ENCODE data around the gene RFTN1. TPM values are rescaled to one million over a fixed set of nuclear protein-coding genes. Genes with fewer than 3 reads are reported as not detected.

The RFTN1 gene, protein sequence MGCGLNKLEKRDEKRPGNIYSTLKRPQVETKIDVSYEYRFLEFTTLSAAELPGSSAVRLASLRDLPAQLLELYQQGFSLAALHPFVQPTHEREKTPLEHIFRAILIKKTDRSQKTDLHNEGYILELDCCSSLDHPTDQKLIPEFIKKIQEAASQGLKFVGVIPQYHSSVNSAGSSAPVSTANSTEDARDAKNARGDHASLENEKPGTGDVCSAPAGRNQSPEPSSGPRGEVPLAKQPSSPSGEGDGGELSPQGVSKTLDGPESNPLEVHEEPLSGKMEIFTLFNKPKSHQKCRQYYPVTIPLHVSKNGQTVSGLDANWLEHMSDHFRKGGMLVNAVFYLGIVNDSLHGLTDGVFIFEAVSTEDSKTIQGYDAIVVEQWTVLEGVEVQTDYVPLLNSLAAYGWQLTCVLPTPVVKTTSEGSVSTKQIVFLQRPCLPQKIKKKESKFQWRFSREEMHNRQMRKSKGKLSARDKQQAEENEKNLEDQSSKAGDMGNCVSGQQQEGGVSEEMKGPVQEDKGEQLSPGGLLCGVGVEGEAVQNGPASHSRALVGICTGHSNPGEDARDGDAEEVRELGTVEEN
- 10 to 100 TPM; 11.2 to 39.5 (median 25.6) TPM for total RNA-seq

DNA sequence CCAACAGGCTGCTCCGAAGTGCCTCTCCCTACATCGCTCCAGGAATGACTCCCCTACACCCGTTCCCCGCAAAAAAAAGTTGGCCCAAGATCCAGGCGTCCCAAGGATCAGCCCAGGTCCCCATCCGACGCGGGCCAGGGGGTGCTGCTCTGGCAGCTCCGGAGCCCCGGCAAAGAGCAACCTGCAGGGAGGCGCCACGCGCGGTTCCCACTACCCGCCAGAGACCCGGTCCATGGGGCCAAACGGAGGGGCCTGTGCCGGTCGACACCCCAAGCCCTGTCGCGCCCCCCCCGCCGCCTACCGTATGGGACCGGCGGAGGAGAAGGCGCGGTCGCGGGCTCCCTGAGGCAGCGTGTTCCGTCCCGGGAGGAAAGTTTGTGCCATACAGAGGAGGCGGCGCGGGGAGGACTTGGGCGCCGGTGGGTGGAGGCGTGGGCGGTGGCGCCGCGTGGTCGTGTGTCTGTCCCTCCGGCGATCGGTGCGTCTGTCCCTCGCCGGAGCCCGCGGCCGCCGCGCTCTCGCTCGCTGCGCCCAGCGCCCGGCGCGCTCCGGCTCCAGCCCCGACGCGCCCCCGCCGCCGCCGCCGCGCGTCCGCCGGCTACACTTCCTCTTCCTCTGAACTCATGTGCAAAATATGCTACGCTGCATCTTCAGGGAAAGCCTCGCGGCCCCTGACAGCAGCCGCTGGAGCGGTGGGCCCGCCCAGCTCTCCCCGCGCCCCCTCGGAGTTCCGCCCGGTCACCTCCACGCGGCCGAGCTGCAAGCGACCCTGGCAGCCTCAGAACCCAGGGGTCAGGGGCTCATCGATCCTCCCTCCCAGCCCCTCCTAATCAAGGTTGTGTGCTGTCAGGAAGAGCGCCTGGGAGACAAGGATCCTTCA lies at the start of gene RFTN1:
TSS of gene RFTN1 (minus strand) at position 559 of the 880 bp plus-strand sequence. CDS start 19,830 bp downstream, outside the sequence.
- peak; percentile 26 to 93 for DNase-seq (ENCODE audit: low spot score in 2 of 2)
- intact Hi-C loops (cut with DNase I; ENCODE audit: low total_unique reads) = no loop called here
- TF ChIP-seq, protein P1, sequence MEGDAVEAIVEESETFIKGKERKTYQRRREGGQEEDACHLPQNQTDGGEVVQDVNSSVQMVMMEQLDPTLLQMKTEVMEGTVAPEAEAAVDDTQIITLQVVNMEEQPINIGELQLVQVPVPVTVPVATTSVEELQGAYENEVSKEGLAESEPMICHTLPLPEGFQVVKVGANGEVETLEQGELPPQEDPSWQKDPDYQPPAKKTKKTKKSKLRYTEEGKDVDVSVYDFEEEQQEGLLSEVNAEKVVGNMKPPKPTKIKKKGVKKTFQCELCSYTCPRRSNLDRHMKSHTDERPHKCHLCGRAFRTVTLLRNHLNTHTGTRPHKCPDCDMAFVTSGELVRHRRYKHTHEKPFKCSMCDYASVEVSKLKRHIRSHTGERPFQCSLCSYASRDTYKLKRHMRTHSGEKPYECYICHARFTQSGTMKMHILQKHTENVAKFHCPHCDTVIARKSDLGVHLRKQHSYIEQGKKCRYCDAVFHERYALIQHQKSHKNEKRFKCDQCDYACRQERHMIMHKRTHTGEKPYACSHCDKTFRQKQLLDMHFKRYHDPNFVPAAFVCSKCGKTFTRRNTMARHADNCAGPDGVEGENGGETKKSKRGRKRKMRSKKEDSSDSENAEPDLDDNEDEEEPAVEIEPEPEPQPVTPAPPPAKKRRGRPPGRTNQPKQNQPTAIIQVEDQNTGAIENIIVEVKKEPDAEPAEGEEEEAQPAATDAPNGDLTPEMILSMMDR (IDR thresholded peaks at IDR 0.05) = no peak
- TF ChIP-seq POLR2A (IDR thresholded peaks at IDR 0.05) = no peak
- 1% methylated on average over 37 to 43 of the region's 92 CpGs for WGBS, 2 donors
- peak within 1 kb of the TSS; percentile 55 for H3K4me3 ChIP-seq (ENCODE audit: low read depth, poor library complexity, severe bottlenecking)

DNA sequence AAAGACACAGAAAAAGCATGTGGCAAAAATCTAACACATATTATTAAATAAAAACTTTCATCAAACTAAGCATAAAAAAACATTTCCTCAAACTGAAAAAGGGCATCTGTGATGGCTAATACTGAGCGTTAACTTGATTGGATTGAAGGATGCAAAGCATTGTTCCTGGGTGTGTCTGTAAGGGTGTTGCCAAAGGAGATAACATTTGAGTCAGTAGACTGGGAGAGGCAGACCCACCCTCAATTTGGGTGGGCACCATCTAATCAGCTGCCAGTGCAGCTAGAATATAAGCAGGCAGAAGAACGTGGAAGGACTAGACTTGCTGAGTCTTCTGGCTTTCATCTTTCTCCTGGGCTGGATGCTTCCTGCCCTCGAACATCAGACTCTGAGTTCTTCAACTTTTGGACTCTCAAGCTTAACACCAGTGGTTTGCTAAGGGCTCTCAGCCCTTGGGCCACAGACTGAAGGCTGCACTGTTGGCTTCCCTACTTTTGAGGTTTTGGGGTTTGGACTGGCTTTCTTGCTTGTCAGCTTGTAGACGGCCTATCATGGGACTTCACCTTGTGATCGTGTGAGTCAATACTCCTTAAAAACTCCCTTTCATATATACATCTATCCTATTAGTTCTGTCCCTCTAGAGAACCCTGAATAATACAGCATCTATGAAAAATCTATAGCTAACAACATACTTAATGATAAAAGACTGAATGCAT lies 46.3 kb upstream of the RFTN1 start:
- no peak overlapping the region for H3K4me3 ChIP-seq (ENCODE audit: low read depth, poor library complexity, severe bottlenecking)
- no peak for DNase-seq (ENCODE audit: low spot score in 2 of 2)
- intact Hi-C loops (cut with DNase I; ENCODE audit: low total_unique reads) = no loop called here
- no peak for TF ChIP-seq POLR2A (IDR thresholded peaks at IDR 0.05)
- TF ChIP-seq, protein P1 (IDR thresholded peaks at IDR 0.05) = no peak
- WGBS, 2 donors = 66 to 74% methylated on average over 5 of the region's 5 CpGs

DNA sequence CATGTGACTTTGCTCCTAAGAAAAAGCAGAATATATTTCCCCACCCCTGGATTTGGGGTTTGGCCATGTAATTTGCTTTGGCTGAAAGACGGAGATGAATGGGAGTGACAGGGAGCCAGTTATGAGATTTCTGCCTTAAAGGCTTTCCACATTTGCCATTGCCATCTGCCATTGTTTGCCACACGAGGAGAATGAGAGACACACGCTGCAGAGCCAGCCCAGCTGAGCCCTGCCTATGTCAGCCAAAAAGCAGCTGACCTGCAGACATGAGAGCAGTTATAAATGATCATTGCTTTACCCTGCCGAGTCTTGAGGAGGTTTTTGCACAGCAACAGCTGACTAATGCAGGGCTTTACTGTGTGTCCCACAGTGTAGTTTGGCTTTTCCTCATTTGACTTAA lies 40.6 kb upstream of the RFTN1 start:
- intact Hi-C loops (cut with DNase I; ENCODE audit: low total_unique reads) = loop anchor here (5.0 kb wide), 1 partner anchor 267 kb away; no protein-coding TSS in a partner anchor
- no peak for DNase-seq (ENCODE audit: low spot score in 2 of 2)
- H3K4me3 ChIP-seq (ENCODE audit: low read depth, poor library complexity, severe bottlenecking) = no peak overlapping the region
- WGBS, 2 donors = 77 to 78% methylated on average over 4 of the region's 4 CpGs
- no peak for TF ChIP-seq POLR2A (IDR thresholded peaks at IDR 0.05)
- TF ChIP-seq, protein P1 (IDR thresholded peaks at IDR 0.05) = no peak

DNA sequence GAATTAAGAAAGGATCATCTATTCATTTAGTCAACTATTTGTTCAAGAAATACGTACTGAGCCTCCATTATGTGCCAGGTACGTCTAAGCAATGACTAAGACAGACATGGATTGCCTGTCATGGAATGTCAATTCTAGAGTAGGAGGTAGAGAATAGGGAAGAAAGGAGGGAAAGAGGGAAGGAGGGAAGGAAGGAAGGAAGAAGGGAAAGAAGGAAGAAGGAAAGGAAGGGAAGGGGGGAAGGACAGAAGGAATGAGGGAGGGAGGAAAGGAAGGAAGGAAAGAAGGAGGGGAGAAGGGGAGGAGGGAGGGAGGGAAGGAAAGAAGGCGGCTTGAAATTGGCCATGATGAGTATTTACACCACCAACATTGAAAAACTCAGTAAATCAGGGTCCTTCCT lies 39.3 kb upstream of the RFTN1 start:
- H3K4me3 ChIP-seq (ENCODE audit: low read depth, poor library complexity, severe bottlenecking) = no peak overlapping the region
- intact Hi-C loops (cut with DNase I; ENCODE audit: low total_unique reads) = loop anchor here (5.0 kb wide), 1 partner anchor 265 kb away; no protein-coding TSS in a partner anchor
- TF ChIP-seq POLR2A (IDR thresholded peaks at IDR 0.05) = no peak
- TF ChIP-seq, protein P1 (IDR thresholded peaks at IDR 0.05) = no peak
- no peak for DNase-seq (ENCODE audit: low spot score in 2 of 2)
- 81 to 87% methylated on average over 3 of the region's 3 CpGs for WGBS, 2 donors

DNA sequence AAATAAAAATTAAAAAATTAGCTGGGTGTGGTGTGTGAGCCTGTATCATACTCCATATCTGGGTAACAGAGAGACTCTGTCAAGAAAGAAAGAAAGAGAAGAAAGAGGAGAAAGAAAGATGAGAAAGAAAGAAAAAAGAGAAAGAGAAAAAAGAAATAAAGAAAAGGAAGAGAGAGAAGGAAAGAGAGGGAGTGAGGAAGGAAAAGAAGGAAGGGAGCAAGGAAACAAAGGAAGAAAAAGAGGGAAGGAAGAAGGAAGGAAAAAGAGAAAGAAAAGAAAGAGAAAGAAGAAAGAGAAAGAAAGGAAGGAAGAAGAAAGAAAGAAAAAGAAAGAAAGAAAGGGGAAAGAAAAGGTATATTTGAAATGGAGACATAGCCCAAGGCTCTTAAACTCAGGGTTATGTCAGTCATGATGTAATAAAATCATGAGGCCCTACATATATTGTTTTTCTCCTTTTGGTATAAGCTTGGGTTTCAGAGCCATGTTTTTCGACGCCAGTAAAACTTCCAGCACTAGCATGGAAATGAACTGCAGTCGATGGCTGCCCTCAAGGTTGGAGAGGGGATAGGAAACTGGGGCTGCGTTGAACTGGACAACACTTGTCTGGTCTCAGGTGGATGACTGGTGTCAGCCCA lies 38.0 kb upstream of the RFTN1 start:
- no peak overlapping the region for H3K4me3 ChIP-seq (ENCODE audit: low read depth, poor library complexity, severe bottlenecking)
- WGBS, 2 donors = 92 to 94% methylated on average over 4 of the region's 4 CpGs
- no peak for TF ChIP-seq POLR2A (IDR thresholded peaks at IDR 0.05)
- TF ChIP-seq, protein P1 (IDR thresholded peaks at IDR 0.05) = no peak
- DNase-seq (ENCODE audit: low spot score in 2 of 2) = no peak
- intact Hi-C loops (cut with DNase I; ENCODE audit: low total_unique reads) = loop anchor here (5.0 kb wide), 1 partner anchor 264 kb away; no protein-coding TSS in a partner anchor

Measured in lower leg skin (tissue), 4 donors.